HepG2 (cell line): ENCODE data around the gene PFDN2. TPM values are rescaled to one million over a fixed set of nuclear protein-coding genes. Genes with fewer than 3 reads are reported as not detected.
A peak's percentile ranks its signal among the peaks of the same experiment; 100 is the strongest.

Experiments used
- GATA4 ChIP-seq: sonication (generic); IDR thresholded peaks from 2 replicates; pipeline ENCODE4 v1.6.1; 2016; ENCODE audit warnings: antibody characterized with exemption, low read depth, borderline replicate concordance
- MED1 ChIP-seq: sonication (generic); formaldehyde crosslinking; IDR thresholded peaks from 2 replicates; pipeline ENCODE4 v1.4.0; 2020; ENCODE audit warnings: missing genetic modification reagents
- MTA1 ChIP-seq: sonication (generic); formaldehyde crosslinking; IDR thresholded peaks from 2 replicates; pipeline ENCODE4 v1.4.0; 2020; ENCODE audit warnings: missing genetic modification reagents, mild to moderate bottlenecking, borderline replicate concordance
- NAIF1 ChIP-seq: sonication (generic); formaldehyde crosslinking; IDR thresholded peaks from 2 replicates; pipeline ENCODE4 v1.5.0; 2020; ENCODE audit warnings: mild to moderate bottlenecking, missing genetic modification reagents, borderline replicate concordance
- NFATC3 ChIP-seq: sonication (generic); formaldehyde crosslinking; IDR thresholded peaks from 2 replicates; pipeline ENCODE4 v1.5.1; 2020; ENCODE audit warnings: mild to moderate bottlenecking, missing genetic modification reagents
- ZNF124 ChIP-seq: sonication (generic); formaldehyde crosslinking; IDR thresholded peaks from 2 replicates; pipeline ENCODE4 v1.4.0; 2020; ENCODE audit warnings: missing genetic modification reagents
- ZNF224 ChIP-seq: sonication (generic); formaldehyde crosslinking; IDR thresholded peaks from 2 replicates; pipeline ENCODE4 v1.5.0; 2020; ENCODE audit warnings: mild to moderate bottlenecking, missing genetic modification reagents
- ZNF274 ChIP-seq: sonication (generic); formaldehyde crosslinking; IDR thresholded peaks from 2 replicates; pipeline ENCODE4 v1.5.1; 2020; ENCODE audit warnings: mild to moderate bottlenecking, missing genetic modification reagents
- ZSCAN31 ChIP-seq: sonication (generic); formaldehyde crosslinking; IDR thresholded peaks from 2 replicates; pipeline ENCODE4 v1.5.0; 2020; ENCODE audit warnings: low read depth, mild to moderate bottlenecking, missing genetic modification reagents
- polyA plus RNA-seq, 8 experiments: library from polyadenylated mRNA; depleted of rRNA in 3 of 8; stranded (reverse) in 7 of 8; unstranded in 1 of 8; fragments of >200 nt; fragmentation: Illumina TruSeq in 4 of 8; extraction: Trizol in 4 of 8; gene quantifications; 2 replicates each; pipeline versions ENCODE4 v1.2.1 to v1.2.3, GENCODE V29; 2011 to 2016; ENCODE audit warnings: low read depth in 4 of 8, missing spikeins in 1 of 8, mixed read lengths in 1 of 8; ENCODE audit not compliant: insufficient read depth in 1 of 8
- total RNA-seq, 5 experiments: library from RNA; depleted of rRNA; stranded (reverse); fragments of >200 nt; fragmentation: Illumina TruSeq; extraction: Trizol; gene quantifications; 2 replicates each; pipeline ENCODE4 v1.2.3, GENCODE V29; 2016; ENCODE audit warnings: low read depth in 1 of 5
- TF ChIP-seq, protein P1 (sequence below): sonication (generic); formaldehyde crosslinking; IDR thresholded peaks from one replicate; pipeline ENCODE4 v1.5.1; 2020; ENCODE audit warnings: mild to moderate bottlenecking, missing genetic modification reagents; ENCODE audit errors: not compliant biosample characterization
- TF ChIP-seq, protein P2 (sequence below): fragments of 450-650 bp; IDR thresholded peaks from 2 replicates; pipeline ENCODE4 v1.6.1; 2017; ENCODE audit warnings: mild to moderate bottlenecking
- TF ChIP-seq, protein P3 (sequence below): sonication (generic); formaldehyde crosslinking; IDR thresholded peaks from 2 replicates; pipeline ENCODE4 v1.4.0; 2020; ENCODE audit warnings: mild to moderate bottlenecking, missing genetic modification reagents

PFDN2 gene
- total and polyA plus RNA-seq, 2 of the 13 experiments (the other 11 are each of a cell fraction or from before 2014, with no cell fraction given) = 62.6 to 63.6 TPM

DNA sequence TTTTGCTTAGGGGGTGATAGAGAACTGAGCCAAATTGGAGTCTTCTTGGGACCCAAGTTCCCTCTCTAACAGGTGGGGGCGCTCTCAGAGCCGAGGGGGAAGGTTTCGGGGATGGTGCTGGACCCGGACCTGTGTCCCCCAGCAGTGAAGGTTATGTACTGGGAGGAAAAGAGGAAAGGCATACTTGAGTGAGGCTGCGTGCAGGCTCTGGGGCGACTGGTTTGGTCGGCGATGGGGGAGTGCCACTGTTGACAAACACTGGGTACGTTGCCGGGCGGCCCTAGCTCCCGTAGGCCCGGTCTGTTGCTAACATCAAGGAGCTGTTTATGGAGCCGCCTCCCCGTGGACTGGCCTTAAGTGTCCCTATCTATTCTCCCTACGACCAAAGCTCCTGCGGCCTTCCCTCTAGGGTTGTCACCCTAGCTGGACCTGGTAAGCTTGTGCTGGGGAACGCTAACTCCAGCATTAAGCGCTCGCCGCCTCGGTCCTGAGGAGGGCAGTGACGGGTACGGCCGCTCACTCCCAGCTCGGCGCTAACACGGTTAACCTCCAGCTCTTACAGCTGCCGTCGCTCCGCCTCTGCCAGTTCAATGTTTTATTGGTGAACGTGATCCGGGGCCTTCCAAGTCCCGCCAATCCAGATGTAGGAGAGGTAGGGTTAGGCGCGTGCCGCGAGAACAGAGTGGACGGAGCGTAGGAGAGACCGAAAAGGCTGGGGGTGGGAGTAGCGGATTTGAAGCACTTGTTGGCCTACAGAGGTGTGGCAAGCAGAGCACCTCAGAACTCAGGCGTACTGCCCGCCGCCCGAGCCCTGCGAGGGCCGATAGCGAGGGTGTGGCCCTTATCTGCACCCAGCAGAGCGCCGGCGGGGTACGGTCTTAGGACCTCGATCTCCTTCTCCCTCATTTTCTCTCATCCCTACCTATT lies 48.2 kb upstream of the PFDN2 start, which contains the start of gene PPOX (continued):
- TF ChIP-seq, protein P1, sequence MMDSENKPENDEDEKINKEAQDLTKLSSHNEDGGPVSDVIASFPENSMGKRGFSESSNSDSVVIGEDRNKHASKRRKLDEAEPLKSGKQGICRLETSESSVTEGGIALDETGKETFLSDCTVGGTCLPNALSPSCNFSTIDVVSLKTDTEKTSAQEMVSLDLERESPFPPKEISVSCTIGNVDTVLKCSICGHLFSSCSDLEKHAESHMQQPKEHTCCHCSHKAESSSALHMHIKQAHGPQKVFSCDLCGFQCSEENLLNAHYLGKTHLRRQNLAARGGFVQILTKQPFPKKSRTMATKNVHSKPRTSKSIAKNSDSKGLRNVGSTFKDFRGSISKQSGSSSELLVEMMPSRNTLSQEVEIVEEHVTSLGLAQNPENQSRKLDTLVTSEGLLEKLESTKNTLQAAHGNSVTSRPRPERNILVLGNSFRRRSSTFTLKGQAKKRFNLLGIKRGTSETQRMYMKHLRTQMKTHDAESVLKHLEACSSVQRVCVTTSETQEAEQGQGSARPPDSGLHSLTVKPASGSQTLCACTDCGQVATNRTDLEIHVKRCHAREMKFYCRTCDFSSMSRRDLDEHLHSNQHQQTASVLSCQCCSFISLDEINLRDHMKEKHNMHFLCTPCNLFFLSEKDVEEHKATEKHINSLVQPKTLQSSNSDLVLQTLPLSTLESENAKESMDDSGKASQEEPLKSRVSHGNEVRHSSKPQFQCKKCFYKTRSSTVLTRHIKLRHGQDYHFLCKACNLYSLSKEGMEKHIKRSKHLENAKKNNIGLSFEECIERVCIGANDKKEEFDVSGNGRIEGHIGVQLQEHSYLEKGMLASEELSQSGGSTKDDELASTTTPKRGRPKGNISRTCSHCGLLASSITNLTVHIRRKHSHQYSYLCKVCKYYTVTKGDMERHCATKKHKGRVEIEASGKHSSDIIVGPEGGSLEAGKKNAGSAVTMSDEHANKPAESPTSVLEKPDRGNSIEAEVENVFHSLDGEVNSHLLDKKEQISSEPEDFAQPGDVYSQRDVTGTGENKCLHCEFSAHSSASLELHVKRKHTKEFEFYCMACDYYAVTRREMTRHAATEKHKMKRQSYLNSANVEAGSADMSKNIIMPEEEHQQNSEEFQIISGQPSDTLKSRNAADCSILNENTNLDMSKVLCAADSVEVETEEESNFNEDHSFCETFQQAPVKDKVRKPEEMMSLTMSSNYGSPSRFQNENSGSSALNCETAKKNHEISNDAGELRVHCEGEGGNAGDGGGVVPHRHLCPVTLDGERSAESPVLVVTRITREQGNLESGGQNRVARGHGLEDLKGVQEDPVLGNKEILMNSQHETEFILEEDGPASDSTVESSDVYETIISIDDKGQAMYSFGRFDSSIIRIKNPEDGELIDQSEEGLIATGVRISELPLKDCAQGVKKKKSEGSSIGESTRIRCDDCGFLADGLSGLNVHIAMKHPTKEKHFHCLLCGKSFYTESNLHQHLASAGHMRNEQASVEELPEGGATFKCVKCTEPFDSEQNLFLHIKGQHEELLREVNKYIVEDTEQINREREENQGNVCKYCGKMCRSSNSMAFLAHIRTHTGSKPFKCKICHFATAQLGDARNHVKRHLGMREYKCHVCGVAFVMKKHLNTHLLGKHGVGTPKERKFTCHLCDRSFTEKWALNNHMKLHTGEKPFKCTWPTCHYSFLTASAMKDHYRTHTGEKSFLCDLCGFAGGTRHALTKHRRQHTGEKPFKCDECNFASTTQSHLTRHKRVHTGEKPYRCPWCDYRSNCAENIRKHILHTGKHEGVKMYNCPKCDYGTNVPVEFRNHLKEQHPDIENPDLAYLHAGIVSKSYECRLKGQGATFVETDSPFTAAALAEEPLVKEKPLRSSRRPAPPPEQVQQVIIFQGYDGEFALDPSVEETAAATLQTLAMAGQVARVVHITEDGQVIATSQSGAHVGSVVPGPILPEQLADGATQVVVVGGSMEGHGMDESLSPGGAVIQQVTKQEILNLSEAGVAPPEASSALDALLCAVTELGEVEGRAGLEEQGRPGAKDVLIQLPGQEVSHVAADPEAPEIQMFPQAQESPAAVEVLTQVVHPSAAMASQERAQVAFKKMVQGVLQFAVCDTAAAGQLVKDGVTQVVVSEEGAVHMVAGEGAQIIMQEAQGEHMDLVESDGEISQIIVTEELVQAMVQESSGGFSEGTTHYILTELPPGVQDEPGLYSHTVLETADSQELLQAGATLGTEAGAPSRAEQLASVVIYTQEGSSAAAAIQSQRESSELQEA (CRISPR knock-in tag) = no peak
- no peak for TF ChIP-seq GATA4
- no peak for TF ChIP-seq NFATC3
- TF ChIP-seq ZNF224 (CRISPR knock-in tag) = no peak
- TF ChIP-seq NAIF1 (CRISPR knock-in tag) = no peak
- peak; percentile 85 for TF ChIP-seq ZSCAN31
- TF ChIP-seq, protein P2, sequence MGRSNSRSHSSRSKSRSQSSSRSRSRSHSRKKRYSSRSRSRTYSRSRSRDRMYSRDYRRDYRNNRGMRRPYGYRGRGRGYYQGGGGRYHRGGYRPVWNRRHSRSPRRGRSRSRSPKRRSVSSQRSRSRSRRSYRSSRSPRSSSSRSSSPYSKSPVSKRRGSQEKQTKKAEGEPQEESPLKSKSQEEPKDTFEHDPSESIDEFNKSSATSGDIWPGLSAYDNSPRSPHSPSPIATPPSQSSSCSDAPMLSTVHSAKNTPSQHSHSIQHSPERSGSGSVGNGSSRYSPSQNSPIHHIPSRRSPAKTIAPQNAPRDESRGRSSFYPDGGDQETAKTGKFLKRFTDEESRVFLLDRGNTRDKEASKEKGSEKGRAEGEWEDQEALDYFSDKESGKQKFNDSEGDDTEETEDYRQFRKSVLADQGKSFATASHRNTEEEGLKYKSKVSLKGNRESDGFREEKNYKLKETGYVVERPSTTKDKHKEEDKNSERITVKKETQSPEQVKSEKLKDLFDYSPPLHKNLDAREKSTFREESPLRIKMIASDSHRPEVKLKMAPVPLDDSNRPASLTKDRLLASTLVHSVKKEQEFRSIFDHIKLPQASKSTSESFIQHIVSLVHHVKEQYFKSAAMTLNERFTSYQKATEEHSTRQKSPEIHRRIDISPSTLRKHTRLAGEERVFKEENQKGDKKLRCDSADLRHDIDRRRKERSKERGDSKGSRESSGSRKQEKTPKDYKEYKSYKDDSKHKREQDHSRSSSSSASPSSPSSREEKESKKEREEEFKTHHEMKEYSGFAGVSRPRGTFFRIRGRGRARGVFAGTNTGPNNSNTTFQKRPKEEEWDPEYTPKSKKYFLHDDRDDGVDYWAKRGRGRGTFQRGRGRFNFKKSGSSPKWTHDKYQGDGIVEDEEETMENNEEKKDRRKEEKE = no peak
- 0 out of 2 replicates have a peak, but pooled peaks have one; percentile 16 for TF ChIP-seq MTA1 (CRISPR knock-in tag)
- TF ChIP-seq ZNF274 (CRISPR knock-in tag) = no peak
- TF ChIP-seq MED1 (CRISPR knock-in tag) = peak; percentile 46
- TF ChIP-seq ZNF124 (CRISPR knock-in tag) = no peak
- TF ChIP-seq, protein P3, sequence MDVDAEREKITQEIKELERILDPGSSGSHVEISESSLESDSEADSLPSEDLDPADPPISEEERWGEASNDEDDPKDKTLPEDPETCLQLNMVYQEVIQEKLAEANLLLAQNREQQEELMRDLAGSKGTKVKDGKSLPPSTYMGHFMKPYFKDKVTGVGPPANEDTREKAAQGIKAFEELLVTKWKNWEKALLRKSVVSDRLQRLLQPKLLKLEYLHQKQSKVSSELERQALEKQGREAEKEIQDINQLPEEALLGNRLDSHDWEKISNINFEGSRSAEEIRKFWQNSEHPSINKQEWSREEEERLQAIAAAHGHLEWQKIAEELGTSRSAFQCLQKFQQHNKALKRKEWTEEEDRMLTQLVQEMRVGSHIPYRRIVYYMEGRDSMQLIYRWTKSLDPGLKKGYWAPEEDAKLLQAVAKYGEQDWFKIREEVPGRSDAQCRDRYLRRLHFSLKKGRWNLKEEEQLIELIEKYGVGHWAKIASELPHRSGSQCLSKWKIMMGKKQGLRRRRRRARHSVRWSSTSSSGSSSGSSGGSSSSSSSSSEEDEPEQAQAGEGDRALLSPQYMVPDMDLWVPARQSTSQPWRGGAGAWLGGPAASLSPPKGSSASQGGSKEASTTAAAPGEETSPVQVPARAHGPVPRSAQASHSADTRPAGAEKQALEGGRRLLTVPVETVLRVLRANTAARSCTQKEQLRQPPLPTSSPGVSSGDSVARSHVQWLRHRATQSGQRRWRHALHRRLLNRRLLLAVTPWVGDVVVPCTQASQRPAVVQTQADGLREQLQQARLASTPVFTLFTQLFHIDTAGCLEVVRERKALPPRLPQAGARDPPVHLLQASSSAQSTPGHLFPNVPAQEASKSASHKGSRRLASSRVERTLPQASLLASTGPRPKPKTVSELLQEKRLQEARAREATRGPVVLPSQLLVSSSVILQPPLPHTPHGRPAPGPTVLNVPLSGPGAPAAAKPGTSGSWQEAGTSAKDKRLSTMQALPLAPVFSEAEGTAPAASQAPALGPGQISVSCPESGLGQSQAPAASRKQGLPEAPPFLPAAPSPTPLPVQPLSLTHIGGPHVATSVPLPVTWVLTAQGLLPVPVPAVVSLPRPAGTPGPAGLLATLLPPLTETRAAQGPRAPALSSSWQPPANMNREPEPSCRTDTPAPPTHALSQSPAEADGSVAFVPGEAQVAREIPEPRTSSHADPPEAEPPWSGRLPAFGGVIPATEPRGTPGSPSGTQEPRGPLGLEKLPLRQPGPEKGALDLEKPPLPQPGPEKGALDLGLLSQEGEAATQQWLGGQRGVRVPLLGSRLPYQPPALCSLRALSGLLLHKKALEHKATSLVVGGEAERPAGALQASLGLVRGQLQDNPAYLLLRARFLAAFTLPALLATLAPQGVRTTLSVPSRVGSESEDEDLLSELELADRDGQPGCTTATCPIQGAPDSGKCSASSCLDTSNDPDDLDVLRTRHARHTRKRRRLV (CRISPR knock-in tag) = peak; percentile 57; the same call in 1 of the 2 replicates
